Stimulated activated CD4-positive, alpha-beta T cell treated with anti-CD3 and anti-CD28 coated beads, Interleukin-4, amount 100 ng/mL, for 48 hours (primary cell): ENCODE data around the gene ERN2.
A peak's percentile ranks its signal among the peaks of the same experiment; 100 is the strongest.

ENCODE experiments used
- DNase-seq, 2 donors: peaks; one replicate each; pipeline ENCODE4 v3.0.0-alpha.2; 2020; ENCODE audit warnings: low read depth in 2 of 2

The ERN2 gene

DNA sequence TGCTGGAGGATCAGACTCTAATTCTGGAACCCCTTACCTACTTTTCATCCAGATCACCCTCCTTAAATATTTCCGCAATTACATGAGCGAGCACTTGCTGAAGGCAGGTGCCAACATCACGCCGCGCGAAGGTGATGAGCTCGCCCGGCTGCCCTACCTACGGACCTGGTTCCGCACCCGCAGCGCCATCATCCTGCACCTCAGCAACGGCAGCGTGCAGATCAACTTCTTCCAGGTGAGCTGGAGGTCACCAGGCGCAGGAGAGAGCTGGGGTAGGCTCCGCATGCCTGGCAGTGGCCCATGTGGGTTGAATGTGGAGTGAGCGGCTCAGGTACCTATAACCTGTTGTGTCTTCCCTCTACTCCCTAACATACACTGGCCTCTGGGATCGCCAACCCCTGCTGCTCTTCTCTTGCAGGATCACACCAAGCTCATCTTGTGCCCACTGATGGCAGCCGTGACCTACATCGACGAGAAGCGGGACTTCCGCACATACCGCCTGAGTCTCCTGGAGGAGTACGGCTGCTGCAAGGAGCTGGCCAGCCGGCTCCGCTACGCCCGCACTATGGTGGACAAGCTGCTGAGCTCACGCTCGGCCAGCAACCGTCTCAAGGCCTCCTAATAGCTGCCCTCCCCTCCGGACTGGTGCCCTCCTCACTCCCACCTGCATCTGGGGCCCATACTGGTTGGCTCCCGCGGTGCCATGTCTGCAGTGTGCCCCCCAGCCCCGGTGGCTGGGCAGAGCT, 23.4 kb downstream of the ERN2 start:
- DNase-seq, result no peak

DNA sequence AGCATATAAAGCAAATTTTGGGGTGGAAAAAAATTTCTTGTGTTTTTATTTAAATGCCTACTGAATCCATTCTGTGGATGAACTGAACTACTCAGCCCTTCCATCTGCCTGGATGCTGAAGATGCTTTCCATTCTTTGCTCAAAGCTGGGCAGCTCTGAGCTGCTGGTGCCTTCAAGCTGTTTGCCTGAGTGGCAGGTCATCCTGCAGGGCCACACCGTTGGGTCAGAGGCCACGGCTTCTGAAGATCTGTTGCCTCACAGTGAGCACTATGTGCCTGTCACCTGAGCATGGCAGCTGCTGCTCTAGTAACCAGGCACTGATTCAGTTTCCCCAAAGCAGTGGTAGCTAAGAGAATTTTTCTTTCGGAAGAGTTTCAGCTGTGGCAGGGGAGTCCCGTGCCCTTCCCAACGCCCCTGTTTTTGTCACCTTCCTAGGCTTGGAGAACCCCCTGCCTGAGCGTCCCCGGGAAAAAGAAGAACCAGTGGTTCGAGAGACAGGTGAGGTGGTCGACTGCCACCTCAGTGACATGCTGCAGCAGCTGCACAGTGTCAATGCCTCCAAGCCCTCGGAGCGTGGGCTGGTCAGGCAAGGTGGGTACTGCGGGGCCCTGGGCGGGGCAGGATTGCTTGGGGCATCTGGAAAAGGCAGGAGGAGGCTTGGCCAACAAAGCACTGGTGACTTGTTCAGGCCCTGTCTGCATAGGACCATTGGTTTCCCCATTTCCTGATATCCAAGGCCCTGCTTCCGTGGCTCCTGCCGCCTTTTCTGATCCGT, 25.8 kb downstream of the ERN2 start:
- no peak for DNase-seq

DNA sequence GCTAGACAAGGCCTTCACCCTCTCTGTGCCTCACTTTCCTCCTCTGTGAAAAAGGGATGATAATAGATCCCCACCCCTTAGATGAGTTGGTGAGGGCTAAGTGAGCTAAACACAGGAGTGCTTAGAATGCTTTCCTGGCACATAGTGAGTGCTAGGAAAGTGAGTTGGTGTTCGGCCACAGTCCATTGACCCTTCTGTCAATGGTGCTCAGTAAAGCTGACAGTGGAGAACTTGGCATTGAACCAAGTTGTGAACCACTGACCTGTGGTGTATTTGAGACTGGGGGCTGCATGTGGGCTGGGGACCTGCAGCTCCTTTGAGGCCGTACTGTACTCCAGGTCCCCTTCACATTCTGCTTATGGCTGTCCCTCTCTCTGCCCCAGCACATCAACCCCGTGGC, 29.5 kb downstream of the ERN2 start:
- no peak for DNase-seq

DNA sequence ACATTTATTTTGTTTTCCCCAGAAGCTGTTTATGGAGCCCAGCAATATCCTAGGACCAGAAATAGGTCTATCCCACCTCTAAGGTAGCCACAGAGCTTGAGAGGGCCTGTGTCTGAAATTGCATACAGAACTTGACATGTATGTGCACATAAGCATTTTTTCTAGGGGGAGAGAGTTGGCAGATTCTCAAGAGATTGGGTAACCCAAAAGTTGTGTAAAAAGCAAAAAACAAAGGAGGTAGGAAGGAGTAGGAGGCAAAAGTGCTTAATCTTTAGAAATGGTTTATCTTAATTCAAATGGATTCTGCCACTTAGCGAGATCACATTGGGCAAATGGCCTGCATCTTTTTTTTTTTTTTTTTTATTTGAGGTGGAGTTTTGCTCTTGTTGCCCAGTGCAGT, 30.8 kb downstream of the ERN2 start:
- DNase-seq, result no peak

DNA sequence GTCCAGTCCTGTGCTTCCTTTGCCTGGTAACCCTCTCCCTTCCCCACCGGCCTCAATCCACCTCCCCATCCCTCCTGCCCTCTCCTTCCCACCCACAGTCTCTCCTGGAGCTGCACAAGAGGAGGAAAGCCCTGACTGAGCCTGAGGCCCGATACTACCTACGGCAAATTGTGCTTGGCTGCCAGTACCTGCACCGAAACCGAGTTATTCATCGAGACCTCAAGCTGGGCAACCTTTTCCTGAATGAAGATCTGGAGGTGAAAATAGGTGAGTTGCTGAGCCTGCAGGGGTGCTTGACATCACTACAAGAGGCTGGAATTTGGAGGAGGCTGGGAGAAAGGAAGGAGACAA, 33.1 kb downstream of the ERN2 start:
- no peak for DNase-seq

DNA sequence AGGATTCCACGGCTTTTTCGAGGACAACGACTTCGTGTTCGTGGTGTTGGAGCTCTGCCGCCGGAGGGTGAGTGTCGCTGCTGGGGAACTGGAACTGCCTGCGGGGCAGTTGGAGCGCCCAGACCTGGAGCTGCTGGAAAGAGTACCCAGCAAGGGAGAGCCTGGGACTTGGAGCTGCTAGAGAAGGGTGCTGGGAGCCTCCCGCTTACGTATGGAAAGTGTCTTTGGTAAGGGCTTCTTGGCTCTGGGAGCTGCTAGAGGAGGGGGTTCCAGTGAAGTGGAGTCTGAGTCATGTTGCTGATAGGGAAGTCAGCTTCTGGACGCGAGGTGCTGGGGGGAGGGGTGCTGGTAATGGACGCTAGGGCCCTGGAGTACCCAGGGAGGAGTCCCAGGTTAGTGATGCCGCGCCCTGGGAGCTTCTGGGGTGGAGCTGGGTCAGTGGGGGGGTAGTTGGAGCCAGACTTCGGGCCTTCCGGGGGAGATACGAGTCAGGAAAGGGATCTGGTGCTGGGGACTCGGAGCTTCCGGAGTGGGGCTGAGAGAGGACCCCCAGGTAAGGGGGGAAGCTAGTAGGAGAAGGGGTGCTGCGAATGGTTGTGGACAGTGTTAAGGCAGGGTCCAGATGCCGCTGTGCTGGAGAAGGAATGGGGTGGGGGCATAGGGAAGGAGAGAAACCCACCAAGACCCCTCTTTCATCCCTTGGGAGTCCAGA, 33.6 kb downstream of the ERN2 start:
- peak; percentile 24 to 34 for DNase-seq

DNA sequence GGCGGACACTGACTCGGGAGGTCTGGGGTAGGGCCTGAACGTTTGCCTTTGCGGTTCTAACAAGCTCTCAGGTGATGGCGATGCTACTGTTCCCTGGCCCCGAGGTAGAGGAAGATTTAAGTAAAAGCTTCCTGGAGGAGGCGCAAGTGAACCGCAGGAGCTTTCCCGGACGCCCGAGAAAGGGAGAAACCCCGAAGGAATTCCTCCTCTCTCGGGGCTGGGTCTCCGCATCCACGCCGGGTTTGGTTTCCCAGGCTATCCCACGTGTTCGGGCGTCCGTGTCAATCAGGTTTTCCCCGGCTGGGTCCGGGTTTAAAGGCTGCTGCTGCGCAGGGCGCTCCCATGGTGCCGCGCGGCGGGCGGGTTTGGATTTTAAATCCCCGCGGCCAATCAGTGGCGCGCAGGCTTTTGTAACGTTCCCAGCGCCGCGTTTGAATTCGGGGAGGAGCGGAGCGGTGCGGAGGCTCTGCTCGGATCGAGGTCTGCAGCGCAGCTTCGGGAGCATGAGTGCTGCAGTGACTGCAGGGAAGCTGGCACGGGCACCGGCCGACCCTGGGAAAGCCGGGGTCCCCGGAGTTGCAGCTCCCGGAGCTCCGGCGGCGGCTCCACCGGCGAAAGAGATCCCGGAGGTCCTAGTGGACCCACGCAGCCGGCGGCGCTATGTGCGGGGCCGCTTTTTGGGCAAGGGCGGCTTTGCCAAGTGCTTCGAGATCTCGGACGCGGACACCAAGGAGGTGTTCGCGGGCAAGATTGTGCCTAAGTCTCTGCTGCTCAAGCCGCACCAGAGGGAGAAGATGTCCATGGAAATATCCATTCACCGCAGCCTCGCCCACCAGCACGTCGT, 34.4 kb downstream of the ERN2 start, which contains the start of gene PLK1:
TSS of gene PLK1 (plus strand) at position 460 of the 844 bp plus-strand sequence. CDS start at position 504, 44 bp downstream.
- DNase-seq, result peak; percentile 81

DNA sequence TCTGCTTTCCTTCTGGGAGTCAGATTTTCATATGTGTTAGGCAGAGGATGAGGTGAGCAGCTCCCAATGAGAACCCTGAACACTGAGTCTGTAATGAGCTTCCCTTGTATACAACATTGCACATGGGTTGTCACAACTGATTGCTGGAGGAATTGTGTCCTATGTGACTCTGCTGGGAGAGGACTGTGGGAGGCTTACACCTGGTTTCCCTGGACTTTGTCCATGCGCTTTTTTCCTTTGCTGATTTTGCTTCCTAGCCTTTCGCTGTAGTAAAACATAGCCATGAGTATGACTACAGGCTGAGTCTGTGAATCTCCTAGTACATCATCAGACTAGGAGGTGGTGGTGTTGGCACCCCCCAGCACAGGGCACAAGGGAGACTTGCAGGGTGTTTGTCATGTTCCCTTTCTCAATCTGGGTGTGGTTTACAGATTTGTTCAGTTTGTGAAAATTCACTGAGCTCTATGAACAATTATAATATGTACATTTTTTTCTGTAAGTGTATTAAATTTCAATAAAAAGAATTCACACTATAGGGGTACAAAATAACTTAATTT, 36.0 kb downstream of the ERN2 start:
- DNase-seq, result no peak

DNA sequence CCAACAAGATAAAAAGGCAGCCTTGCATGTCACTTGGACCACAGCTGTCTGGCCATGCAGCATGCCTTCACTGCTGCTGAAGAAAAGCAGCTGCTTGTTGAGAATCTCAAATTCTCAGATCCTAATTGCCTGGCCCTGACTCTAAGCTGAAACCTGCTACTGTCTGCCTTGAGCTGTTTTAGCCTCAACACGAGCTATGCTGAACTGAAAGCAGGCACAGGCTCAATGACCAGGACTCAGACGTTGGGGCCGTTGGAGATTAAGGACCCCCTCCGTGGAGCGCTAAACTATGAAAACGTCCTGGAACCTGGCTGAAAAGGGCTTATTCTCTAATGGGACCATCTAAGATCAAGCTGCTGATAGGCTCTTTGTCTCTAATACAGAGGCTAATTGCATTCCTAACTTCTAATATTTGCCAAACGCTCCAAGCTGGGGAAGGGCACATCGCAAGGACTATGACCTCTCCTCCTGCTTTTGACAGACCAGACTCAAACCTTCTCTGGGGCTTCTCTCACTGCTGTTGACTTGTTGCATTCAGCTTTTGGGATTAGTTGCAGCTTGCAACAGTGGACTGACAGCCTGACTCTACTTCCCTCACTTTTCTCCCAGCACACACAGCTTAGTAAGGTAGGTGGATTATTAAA, 38.9 kb downstream of the ERN2 start:
- no peak for DNase-seq

DNA sequence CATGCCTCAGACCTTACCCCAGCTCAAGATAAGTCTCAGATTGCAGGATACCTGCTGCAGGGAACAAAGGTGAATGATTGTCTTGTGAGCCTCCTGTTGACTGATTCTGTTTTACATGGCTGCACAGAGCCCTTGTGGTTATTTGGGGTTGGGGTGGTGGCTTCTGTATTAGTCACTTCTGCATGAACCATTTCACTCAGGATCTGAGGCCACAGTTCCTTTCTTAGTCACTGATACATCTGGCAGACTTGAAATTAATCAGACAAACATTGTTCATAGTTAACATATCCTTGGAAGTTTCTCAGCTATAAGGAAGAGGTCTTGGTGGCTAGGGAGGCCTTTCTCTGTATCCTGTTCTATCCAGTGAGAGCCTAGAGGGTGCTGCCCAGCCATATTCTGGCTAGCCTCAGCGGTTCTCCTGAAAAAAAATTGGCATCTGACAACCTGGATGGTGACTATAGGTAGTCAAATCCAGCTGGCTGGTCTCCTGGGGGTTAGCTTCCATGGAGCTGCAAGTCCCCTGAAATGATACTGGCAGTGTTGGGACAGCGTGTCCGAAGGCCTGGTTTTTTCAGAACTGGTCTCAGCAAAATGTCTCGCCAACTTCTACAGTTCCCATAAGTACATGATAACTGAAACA, 42.8 kb downstream of the ERN2 start:
- DNase-seq, result peak; percentile 34 to 56

DNA sequence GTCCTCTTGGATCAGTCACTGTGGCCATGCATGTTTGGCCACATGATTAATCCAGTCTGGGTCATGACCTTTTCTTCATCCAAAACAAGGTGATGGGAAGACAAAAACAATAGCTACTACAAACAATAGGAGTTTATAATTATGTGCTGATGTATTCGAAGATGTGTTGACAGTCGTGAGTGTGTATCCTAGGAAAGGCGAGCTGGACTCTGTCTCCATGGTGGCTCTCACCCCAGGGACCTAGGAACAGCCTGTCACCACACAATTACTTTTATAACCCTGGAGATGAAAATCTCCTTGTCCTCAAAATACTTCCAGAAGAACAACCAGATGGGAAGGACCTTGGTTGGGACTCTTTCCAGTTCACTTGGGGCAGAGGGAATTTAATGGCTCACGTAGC, 44.1 kb downstream of the ERN2 start:
- no peak for DNase-seq

DNA sequence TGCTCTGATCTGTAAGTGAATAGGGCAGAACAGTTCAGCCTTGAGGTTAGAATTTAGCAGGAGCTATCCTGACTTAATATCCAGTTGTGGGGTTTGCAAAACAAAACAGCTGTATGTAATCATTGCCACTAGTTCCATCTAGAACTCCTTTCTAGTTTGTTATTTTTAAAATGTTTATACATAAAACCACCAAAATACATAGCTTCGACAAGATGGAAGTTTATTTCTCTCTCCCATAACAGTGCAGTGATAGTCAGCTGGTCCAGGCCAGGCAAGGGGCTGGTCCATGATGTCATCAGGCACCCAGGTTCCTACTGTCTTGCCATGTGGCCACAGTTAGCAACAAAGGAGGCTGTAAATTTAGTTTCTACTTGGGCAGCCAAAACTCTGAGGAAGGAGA, 44.8 kb downstream of the ERN2 start:
- DNase-seq, result no peak

DNA sequence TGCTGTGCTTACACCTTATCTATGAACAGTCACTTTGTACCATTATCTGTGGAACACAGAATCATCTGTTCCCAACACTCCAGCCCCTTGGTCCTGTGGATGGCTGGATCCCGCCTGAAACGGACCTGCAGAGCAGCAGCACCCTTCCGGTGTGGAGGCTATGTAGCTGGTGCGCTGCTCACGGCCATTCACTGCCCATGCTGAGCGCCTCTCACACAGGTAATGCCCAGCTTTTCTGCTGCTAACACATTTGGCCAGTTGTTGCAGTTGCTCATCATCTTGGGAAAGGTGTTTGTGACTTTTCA, 45.7 kb downstream of the ERN2 start:
- DNase-seq, result no peak

DNA sequence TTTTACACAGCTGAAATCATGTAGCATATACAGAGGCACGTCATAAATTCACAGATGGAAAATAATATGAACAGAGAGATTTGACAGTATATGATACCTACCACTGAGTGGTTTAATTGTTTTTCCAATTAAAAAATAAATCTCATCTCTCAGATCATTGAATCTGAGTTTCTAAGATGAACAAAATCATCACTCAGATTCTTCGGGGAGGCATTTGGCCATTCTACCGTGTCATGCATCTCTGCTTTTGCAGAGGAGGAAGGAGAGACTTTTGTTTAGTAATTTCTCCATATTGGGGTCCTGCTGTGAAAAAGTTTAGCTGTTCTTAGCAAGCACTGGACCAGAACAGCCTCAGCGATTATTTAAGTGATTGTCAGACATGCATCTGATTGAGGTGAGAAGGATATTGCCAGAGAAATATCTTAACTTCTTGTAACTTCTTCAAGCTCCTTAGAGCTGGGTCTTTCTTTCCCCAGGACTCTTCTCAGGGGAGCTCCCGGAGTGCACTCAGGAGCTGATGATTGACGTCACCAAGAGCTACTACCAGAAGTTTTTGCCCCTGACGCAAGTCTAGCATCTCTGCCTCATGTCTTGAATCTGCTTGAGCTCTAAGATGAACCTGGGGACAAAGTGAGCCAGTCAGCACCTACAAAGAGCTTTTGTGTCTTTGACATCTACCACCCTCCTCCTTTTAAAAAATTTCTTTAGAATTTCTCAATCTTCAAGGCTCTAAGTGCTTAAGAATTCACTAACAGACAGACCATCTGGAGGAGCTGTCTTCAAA, 46.3 kb downstream of the ERN2 start:
- DNase-seq, result no peak

DNA sequence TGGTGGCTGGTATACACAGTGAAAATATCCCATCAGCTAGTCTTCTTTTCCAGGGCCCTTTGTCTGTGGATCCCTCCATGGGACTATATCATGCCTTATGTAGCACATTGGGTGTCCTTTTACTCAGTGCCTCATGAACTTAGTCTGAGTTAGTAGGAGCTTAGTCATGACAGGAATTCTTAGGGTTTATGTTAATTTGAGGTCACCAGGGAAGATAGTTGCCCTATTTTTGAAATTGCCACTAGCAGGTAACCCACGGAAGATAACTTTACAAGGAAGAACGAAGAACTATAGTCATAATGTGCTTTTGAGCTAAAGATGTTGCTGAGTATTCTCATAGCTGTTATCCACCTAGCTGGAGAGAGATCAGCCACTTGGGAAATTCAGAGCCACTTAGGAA, 49.1 kb downstream of the ERN2 start:
- DNase-seq, result no peak

DNA sequence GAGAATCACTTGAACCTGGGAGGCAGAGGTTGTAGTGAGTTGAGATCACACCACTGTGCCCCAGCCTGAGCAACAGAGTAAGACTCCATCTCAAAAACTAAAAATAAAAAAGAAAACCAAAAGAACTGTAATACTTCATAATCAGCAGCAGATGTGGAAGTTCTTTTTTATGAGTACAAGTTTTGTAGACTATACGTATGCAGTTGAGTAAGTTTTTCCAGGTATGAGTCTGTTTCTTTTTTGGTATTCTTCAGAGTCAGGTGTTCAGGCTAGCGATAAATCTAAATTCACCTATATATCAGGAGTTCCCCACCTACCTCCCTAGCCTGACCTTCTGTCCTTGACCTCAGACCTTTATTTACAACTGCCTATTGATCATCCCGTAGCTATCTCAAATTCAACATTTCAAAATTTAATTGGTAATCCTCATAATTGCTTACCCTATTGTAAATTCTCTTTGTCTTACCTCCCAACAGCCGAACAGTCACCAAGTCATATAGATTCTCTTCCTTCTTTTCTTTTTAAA, 61.0 kb downstream of the ERN2 start:
- no peak for DNase-seq

DNA sequence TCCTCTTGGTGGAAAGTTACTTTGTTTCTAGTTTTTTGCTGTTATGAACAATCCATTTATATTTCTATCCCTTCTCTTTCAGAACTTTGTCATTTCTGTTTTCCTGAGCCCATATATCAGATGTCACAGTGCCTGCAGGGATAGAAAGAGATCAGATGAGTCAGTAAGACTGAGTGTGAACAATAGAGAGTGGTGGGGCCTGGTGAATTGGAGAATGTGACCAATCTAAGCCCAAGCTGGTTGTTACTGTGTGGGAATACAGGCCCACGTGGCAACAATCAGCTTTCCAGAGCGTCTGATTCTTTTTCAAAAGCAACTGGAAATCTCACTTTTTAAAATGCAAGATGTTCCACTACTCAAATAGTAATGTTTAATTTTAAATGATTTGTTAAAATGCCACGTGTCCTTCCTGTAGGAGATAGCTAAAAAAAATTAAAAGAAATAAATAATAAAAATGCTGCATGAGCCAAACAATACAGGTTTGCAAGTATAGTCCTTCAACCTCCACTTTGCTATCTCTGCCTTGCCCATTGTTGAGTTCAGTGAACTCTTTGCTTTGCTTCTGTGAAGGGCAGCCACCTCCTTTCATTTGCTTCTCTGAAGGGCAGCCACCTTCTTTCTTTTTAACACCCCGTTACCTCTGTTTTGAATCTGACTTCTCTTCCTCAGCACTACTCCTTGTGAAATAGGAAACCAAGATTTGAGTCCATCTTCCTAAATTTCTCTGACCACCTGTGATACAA, 62.2 kb downstream of the ERN2 start:
- DNase-seq, result no peak

DNA sequence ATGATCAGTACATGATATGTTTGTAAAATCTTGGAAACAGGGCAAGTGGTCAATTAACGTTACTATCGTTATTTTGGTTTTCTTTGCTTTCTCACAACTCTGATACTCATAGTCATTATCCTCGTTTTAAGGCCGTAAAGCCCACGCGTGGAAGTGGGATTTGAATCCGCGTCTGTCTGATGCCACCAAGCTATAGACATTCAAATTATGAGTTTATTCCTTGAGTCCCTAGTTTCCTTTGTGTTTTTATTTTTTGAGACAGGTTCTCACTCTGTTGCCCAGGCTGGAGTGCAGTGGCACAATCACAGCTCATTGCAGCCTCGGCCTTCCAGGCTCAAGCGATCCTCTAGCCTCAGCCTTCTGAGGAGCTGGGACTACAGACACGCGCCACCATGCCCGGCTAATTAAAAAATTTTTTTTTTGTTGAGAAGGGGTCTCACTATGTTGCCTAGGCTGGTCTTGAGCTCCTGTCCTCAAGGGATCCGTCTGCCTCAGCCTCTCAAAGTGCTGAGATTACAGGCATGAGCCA, 70.7 kb downstream of the ERN2 start:
- no peak for DNase-seq
